PFSK-1 (cell line): ENCODE data around the gene CUEDC2.

Source experiments
- FOXP2 ChIP-seq: optimal IDR thresholded peaks from 2 replicates; pipeline ENCODE3; 2011; ENCODE audit warnings: borderline replicate concordance, control low read depth, inconsistent platforms; ENCODE audit not compliant: insufficient read depth; ENCODE audit errors: extremely low read length, extremely low read depth
- POLR2AphosphoS5 ChIP-seq: IDR thresholded peaks from 2 replicates; pipeline ENCODE4 v1.6.1; 2012; ENCODE audit warnings: low read depth, mild to moderate bottlenecking, control low read depth, low read length, moderate library complexity
- REST ChIP-seq, 2 experiments: IDR thresholded peaks; 2 replicates each; pipeline versions ENCODE4 v1.6.1 to v1.8.0; 2011 to 2012; ENCODE audit warnings: low read depth in 2 of 2, low read length in 2 of 2, control low read depth in 1 of 2, inconsistent platforms in 1 of 2, mild to moderate bottlenecking in 1 of 2, moderate library complexity in 1 of 2; ENCODE audit not compliant: insufficient read depth in 1 of 2
- SIN3A ChIP-seq: IDR thresholded peaks from 2 replicates; pipeline ENCODE4 v1.6.1; 2012; ENCODE audit warnings: mild to moderate bottlenecking, low read length, moderate library complexity, borderline replicate concordance; ENCODE audit not compliant: insufficient read depth
- TAF1 ChIP-seq: IDR thresholded peaks from 2 replicates; pipeline ENCODE4 v1.6.1; 2012; ENCODE audit warnings: low read length, control low read depth, borderline replicate concordance; ENCODE audit not compliant: insufficient read depth

DNA sequence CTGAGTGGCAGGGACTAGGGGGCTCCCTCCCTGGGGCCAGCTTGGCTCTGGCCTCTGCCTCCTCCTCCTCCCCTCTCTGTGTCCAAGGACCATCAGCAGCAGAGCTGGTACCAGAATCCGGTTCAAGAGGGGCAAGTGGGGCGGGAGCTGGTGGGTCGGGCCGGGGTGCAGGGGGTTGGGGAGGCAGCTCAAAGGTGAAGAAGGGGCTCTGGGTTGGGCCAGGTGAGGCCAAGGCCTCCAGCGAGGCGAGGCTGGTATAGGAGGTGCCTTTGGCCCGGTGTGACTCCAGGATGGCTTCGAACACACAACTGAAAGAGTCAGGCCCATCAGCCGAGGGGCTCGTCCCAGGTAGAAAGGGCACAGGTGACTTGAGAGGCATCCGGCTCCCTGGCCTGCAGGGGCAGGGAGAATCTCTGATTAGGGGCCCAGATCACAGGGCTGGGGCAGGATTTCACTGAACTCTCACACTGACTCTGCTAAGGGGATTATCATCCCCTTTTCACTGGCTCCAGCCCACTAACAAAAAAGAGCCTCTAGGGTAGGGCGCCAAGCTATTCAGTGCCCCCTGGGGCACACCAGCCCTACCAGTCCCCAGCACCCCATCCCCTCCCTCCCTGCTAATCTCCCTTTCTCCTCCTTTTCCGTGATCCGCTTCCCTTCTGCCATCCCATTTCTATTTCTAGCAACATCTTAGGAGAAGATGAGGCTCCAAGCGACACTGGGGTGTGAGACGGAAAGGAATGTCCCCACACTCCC lies 18.4 kb downstream of the CUEDC2 start:
- no peak for TF ChIP-seq REST (IDR thresholded peaks at IDR 0.05; ENCODE audit: insufficient read depth in 1 of 2, low read depth in 2 of 2, low read length in 2 of 2)
- TF ChIP-seq POLR2AphosphoS5, result no peak
- TF ChIP-seq SIN3A, result no peak
- no peak for TF ChIP-seq TAF1
- no peak for TF ChIP-seq FOXP2
